H1 (cell line): ENCODE data around the gene RPRML.

Source experiments
- CEBPB ChIP-seq: IDR thresholded peaks from 2 replicates; pipeline ENCODE4 v1.6.1; 2012; ENCODE audit warnings: low read depth, low read length
- CTCF ChIP-seq, 3 experiments: IDR thresholded peaks; 1 replicate in 2 of 3; 2 replicates in 1 of 3; pipeline versions ENCODE4 v1.5.1 to v1.6.1; 2011; ENCODE audit warnings: low read length in 3 of 3, mild to moderate bottlenecking in 3 of 3, inconsistent platforms in 2 of 3, low read depth in 1 of 3, moderate library complexity in 1 of 3; ENCODE audit not compliant: insufficient read depth in 1 of 3; ENCODE audit errors: control extremely low read depth in 1 of 3
- JUN ChIP-seq: IDR thresholded peaks from 2 replicates; pipeline ENCODE4 v1.6.1; 2011; ENCODE audit warnings: low read depth, mild to moderate bottlenecking, improper control_type of control experiment, low read length
- JUND ChIP-seq: IDR thresholded peaks from 2 replicates; pipeline ENCODE4 v1.6.1; 2011; ENCODE audit warnings: mild to moderate bottlenecking, improper control_type of control experiment, low read length
- KDM1A ChIP-seq: fragments of 200-600, 300-600 bp; sonication (generic); IDR thresholded peaks from 2 replicates; pipeline ENCODE4 v1.7.1; 2016; ENCODE audit warnings: mild to moderate bottlenecking, low read length, borderline replicate concordance
- MAX ChIP-seq: IDR thresholded peaks from 2 replicates; pipeline ENCODE4 v1.6.1; 2012; ENCODE audit warnings: inconsistent platforms
- POLR2AphosphoS5 ChIP-seq: IDR thresholded peaks from 2 replicates; pipeline ENCODE4 v1.6.1; 2011; ENCODE audit warnings: low read depth, low read length
- RAD21 ChIP-seq, 2 experiments: IDR thresholded peaks in 1 of 2; conservative IDR thresholded peaks in 1 of 2; 2 replicates each; pipeline ENCODE4 v1.6.1; 2011; ENCODE audit warnings: low read depth in 2 of 2, low read length in 2 of 2, improper control_type of control experiment in 1 of 2, inconsistent platforms in 1 of 2, mild to moderate bottlenecking in 1 of 2, moderate library complexity in 1 of 2
- RBBP5 ChIP-seq: IDR thresholded peaks from 2 replicates; pipeline ENCODE4 v1.7.1; 2012; ENCODE audit warnings: low read depth, mild to moderate bottlenecking, inconsistent platforms, low read length, moderate library complexity, borderline replicate concordance
- RFX5 ChIP-seq: IDR thresholded peaks from 2 replicates; pipeline ENCODE4 v1.6.1; 2011; ENCODE audit warnings: low read depth, low read length, improper control_type of control experiment, borderline replicate concordance

DNA sequence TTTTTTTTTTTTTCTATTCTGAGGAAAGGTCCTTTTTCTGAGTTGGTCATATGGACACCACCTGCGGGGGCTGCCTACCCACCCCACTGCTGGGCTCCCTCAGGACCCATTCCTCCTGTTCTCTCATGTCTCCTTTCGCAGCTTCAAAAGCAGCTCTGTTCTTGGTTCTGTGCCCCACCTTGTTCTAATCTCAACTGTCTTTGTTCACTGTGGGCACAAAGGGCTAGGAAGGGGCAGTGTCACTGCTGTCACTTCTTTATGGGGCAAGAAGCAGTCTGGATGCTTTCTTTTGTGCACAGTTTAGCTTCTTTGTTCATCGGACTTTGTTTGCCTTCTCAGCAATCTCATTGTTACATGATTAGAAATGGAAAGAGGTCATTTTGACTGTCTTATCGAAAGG, 49.0 kb downstream of the RPRML start:
- no peak for TF ChIP-seq JUN
- no peak for TF ChIP-seq RAD21 (IDR thresholded peaks at IDR 0.05 in 1 of 2, conservative IDR thresholded peaks at IDR 0.05 in 1 of 2; ENCODE audit: low read depth in 2 of 2, low read length in 2 of 2)
- TF ChIP-seq CEBPB: no peak
- TF ChIP-seq MAX: no peak
- TF ChIP-seq CTCF (IDR thresholded peaks at IDR 0.05; ENCODE audit: control extremely low read depth in 1 of 3, insufficient read depth in 1 of 3, low read depth in 1 of 3, low read length in 3 of 3): no peak
- no peak for TF ChIP-seq RBBP5
- TF ChIP-seq KDM1A: no peak
- no peak for TF ChIP-seq JUND
- TF ChIP-seq POLR2AphosphoS5: no peak
- no peak for TF ChIP-seq RFX5
